Ishikawa (cell line): ENCODE measurements around the gene NFIB.

Experiments
- CREB1 ChIP-seq: IDR thresholded peaks from 2 replicates; pipeline ENCODE4 v1.6.1; 2012; ENCODE audit warnings: low read depth
- FOXM1 ChIP-seq: IDR thresholded peaks from 2 replicates; pipeline ENCODE4 v1.6.1; 2012; ENCODE audit warnings: low read depth, borderline replicate concordance
- NFIC ChIP-seq: IDR thresholded peaks from 2 replicates; pipeline ENCODE4 v1.6.1; 2012
- YY1 ChIP-seq: IDR thresholded peaks from 2 replicates; pipeline ENCODE4 v1.6.1; 2012; ENCODE audit warnings: low read depth
- ZBTB7A ChIP-seq: IDR thresholded peaks from 2 replicates; pipeline ENCODE4 v1.6.1; 2012; ENCODE audit warnings: low read depth

GRCh38 chr9:14056316-14056861 is 257.6 kb downstream of the NFIB start:
- TF ChIP-seq CREB1 (no peak), NFIC (no peak), FOXM1 (no peak), YY1 (no peak), ZBTB7A (no peak)
